HG02884 (cell line): ENCODE results near the gene GPR142.

Experiments
- ATAC-seq: cut with Tn5 transposase; IDR thresholded peaks from one replicate; pipeline ENCODE4 v1.9.1; 2021; ENCODE audit warnings: mild to moderate bottlenecking, moderate library complexity; ENCODE audit not compliant: unreplicated experiment

Gene GPR142

GRCh38 chr17:74343526-74344284, 23.6 kb upstream of the GPR142 start:
- ATAC-seq, result no peak

GRCh38 chr17:74344658-74345057, 22.6 kb upstream of the GPR142 start:
- ATAC-seq, result no peak

DNA sequence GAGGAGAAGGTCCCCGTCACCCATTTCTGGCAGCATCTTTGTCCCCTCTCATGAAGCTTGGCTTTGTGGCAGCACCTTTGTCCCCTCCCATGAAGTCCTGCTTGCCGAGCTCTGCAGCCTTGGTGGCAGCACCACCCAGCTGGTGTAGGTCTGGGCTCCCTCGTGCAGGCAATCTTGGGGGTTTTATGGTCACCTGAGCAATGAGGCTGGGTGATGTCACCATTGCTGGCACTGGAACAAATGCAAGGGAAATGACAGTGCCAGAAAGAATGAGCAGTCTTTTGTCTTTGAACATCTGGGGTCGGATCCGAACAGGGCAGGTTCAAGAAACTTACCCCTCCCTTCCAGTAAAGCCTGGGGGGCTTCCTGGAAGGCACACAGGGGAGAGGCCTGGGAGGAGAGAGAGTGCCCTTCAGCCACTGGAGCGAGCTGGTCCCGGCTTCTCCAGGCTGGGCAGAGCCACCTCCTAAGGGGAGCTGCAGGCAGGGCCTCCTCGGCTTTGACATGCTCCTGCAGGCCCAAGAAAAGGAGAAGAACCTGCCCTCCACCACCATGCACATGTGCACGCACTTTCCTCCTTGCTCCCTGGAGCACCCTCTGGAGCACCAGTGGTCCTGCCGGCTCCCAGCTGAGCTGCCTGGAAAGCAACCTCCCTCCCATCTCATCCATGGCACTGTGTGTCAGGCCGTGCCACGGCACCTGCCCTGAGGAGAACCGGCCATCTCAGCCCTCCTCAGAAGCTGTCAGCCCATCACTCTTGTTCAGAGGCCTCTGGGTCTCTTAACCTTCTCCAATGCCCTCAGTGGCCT, 21.7 kb upstream of the GPR142 start:
- ATAC-seq, result no peak

- ATAC-seq, result no peak
These were observed 19.7 kb upstream of the GPR142 start for GRCh38 chr17:74347646-74348045.

DNA sequence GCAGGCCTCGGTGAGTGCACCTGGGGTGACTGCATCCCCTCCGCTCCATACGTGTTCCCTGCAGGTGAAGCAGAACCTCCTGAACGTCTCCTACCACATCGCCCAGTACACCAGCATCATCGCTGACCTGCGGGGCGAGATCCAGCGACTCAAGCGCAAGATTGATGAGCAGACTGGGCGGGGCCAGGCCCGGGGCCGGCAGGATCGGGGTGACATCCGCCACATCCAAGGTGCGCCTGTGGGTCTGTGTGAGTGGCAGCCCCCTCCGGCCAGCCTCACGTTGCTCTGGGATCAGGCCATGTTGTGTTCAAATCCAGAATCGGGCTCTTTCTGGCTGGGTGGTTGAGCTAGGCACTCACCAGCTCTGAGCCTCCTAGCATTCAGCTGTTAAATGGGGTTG, 18.2 kb upstream of the GPR142 start:
- no peak for ATAC-seq

DNA sequence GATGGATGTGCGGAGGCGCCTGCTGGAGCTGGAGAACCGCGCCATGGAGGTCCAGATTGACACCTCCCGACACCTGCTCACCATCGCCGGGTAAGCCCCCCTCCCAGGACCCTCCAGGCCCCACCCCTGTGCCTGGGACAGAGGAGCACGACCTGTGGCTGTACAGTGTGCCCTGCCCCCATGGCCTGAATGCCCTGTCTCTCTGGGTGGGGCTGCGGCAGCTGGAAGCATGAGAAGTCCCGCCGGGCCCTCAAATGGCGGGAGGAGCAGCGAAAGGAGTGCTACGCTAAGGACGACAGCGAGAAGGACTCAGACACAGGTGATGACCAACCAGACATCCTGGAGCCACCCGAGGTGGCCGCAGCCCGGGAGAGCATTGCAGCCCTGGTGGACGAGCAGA, 16.8 kb upstream of the GPR142 start:
- no peak for ATAC-seq

- no peak for ATAC-seq
These were observed 15.6 kb upstream of the GPR142 start for GRCh38 chr17:74351552-74352210.

DNA sequence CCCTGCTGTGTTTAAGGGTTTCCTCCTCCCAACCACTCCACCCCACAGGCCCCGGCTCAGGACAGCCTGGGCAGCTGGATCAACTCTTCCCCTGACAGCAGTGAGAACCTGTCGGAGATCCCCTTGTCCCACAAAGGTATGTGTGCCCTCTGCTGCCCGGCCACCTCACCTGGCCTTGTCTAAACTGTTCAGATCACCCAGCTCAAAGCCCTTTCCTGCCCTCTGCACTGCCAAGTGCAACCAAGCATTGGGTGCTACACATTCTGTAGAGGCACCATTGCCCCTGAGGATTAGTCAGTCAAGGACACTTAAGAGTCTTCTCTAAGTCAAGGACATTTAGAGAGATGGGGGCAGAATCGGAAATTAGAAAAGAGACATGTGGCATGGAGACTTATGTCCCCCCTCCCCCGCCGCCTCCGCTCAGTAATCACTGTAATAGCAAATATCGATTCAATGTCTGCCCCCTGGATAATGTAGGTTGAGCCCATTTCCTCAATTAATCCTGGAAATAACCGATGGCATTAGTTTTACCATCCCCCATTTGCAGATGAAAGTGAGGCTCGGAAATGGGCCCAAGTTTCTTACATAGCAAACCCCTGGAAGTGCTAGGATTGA, 13.8 kb upstream of the GPR142 start:
- no peak for ATAC-seq

DNA sequence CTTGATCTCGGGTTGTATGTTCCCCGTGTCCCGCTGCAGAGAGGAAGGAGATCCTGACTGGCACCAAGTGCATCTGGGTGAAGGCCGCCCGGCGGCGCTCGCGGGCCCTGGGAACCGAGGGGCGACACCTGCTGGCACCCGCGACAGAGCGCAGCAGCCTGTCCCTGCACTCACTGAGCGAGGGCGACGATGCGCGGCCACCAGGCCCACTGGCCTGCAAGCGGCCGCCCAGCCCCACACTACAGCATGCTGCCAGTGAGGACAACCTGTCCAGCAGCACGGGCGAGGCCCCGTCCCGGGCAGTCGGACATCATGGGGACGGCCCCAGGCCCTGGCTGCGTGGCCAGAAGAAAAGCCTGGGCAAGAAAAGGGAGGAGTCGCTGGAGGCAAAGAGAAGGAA, 13.2 kb upstream of the GPR142 start:
- ATAC-seq, result no peak

- no peak for ATAC-seq
These were observed 12.7 kb upstream of the GPR142 start for GRCh38 chr17:74354561-74354960.

DNA sequence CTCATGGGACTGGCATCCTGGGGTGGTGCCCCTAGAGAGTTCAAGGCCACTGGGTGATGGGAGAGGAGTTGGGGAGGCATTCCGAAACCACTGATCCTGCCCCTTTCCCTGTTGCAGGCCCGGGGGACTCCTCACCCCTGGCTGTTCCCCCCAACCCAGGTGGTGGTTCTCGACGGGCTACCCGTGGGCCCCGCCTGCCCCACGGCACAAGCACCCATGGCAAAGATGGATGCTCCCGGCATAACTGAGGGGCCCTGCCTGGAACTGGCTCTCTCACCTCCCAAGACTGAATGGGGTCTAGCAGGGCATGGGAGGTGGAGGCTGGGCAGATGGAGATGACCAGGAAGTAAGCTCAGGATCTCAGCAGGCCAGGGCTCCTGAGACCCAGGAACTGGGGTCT, 12.2 kb upstream of the GPR142 start:
- ATAC-seq, result no peak

- ATAC-seq, result no peak
These were observed 10.4 kb upstream of the GPR142 start for GRCh38 chr17:74356646-74357465.

DNA sequence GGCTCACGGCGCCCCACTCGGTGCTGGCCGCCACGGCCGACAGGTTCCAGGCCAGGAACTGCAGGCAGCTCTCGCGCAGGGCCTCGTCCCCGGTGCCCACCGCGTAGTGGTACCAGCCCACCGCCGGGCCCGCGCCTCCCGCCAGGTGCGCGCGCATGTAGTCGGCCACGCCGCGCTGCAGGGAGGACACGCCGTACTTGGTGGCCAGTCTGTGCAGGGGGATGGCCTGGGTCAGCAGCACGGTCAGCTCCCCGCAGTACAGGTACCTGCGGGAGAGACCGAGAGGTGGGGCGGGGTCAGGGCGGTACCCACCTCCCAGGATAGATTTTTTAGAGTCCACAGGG, 9.9 kb upstream of the GPR142 start:
- ATAC-seq, result no peak

- no peak for ATAC-seq
These were observed 8.6 kb upstream of the GPR142 start for GRCh38 chr17:74358697-74359096.

DNA sequence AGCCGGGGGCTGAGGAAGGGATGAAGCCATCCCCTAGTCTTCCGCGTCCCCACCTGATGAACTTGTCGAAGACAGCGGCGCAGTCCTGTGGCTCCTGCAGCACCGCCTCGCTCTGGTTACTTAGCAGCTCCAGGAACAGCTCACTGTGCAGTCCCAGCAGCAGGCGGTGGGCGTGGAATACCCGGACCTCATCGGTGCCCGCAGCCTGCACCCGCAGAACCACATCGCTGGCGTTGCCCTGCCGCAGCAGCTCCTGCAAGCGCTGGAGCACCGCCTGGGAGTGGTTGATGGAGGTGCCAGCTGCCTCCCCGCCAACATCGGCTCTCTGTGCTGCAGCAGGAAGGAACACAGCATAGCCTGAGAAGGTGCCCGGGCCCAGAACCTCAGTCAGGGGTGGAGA, 7.4 kb upstream of the GPR142 start:
- ATAC-seq, result no peak

DNA sequence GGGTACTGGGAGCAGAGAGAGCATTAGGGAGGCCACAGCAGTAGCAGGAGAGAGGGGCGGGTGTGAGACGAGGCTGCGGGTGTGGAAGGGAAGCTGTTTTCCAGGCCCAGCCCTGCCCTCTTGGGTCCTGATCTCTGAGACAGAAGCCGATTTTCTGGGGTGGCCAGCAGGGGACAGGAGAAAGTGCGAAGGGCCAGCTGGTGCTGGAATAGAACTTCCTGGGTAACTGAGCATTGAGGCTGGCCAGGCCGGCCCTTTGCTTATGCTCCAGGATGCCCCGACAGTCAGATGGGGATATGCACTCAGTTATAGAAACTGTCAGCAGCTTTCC, 6.4 kb upstream of the GPR142 start:
- ATAC-seq, result no peak

DNA sequence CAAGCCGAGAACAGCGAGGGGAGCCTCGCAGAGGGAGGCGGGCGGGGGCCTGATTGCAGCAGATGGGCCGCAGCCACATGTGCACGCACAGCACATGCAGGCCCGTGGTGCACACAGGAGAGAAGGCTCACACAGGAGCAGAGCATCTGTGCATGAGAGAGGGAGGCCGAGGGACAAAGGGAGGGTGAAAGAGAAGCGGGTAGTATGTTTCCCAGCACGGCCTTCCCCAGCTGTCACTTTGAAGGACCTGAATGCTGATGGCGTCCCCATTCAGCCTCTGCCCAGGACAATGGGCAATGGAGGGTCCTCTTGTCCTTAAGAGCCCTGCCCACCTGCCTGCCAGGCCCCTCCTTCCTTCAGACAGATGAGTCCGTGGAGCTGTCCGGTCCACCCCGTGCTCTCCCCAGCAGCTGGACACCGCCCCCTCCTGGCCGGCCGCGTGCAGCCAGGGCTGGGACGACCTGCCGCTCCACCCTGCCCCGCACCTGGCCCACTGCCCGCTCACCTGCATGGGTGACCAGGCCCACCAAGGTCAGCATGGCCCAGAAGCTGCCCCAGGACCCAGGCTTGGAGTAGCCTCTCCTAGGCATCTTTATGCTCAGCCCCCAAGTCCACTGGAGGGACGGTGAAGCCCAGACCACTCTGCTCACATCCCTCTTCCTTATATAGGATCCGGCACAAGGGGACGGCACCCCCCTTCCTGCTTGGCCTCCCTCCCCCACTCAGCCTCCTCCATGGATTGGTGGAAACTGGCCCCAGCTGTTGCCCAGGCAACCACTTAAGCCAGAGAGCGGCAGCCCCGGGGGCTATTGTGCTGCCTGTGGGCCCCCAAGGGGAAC, 5.9 kb upstream of the GPR142 start, which contains the start of gene BTBD17:
BTBD17 (minus strand) TSS at position 639 of the 839 bp plus-strand sequence; CDS start at position 590, 49 bp downstream.
- no peak for ATAC-seq

DNA sequence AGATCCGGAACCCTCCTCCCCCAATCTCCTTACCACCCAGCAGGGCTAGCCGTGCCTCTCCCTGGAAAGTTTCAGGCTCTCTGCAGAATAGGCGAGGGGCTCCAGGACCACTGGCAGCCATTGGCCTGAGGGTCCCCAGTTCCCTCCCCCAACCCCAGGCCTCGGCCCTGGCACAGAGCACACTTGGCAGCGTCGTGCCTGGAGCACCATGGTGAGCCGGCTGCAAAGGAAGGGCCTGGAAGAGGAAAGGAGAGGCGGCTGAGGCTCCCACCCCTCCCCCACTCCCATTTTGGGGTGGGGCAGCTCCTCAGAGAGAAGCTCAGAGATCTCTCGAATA, 5.3 kb upstream of the GPR142 start:
- ATAC-seq, result no peak

- no peak for ATAC-seq
These were observed 4.4 kb upstream of the GPR142 start for GRCh38 chr17:74362810-74363498.
